K562 (cell line): ENCODE measurements around the gene BAIAP2L2. TPM values are rescaled to one million over a fixed set of nuclear protein-coding genes. Genes with fewer than 3 reads are reported as not detected.
A peak's percentile ranks its signal among the peaks of the same experiment; 100 is the strongest.

Experiments used
- FOXK1 ChIP-seq: sonication (generic); formaldehyde crosslinking; IDR thresholded peaks from 2 replicates; pipeline ENCODE4 v1.8.0; 2022; ENCODE audit warnings: missing genetic modification reagents, mild to moderate bottlenecking, borderline replicate concordance
- GABPB1 ChIP-seq: sonication (generic); formaldehyde crosslinking; IDR thresholded peaks from 2 replicates; pipeline ENCODE4 v1.8.0; 2022; ENCODE audit warnings: mild to moderate bottlenecking, missing genetic modification reagents
- GTF2A2 ChIP-seq: IDR thresholded peaks from 2 replicates; pipeline ENCODE4 v1.6.1; 2016; ENCODE audit warnings: mild to moderate bottlenecking, missing genetic modification characterization, missing compliant biosample characterization
- HNRNPK ChIP-seq: fragments of 200-400 bp; formaldehyde crosslinking; IDR thresholded peaks from one replicate; pipeline ENCODE4 v1.6.1; 2018; ENCODE audit warnings: mild to moderate bottlenecking, low read depth, low read length; ENCODE audit not compliant: poor library complexity, severe bottlenecking
- ILK ChIP-seq: fragments of 450-650 bp; IDR thresholded peaks from 2 replicates; pipeline ENCODE4 v1.6.1; 2016; ENCODE audit warnings: missing genetic modification characterization, low read depth, mild to moderate bottlenecking, missing compliant biosample characterization, moderate library complexity, borderline replicate concordance
- RBFOX2 ChIP-seq: fragments of 200-400 bp; formaldehyde crosslinking; IDR thresholded peaks from 2 replicates; pipeline ENCODE4 v1.6.1; 2017; ENCODE audit warnings: low read depth, mild to moderate bottlenecking, low read length, moderate library complexity
- SMAD1 ChIP-seq: fragments of 150-350 bp; IDR thresholded peaks from 2 replicates; pipeline ENCODE4 v1.6.1; 2014; ENCODE audit warnings: low read length, low read depth; ENCODE audit not compliant: partially characterized antibody
- TAF7 ChIP-seq: fragments of 450-650 bp; IDR thresholded peaks from 2 replicates; pipeline ENCODE4 v1.6.1; 2016; ENCODE audit warnings: missing genetic modification characterization, missing compliant biosample characterization
- YY1 ChIP-seq, 3 experiments: IDR thresholded peaks; 2 replicates each; pipeline ENCODE4 v1.6.1; 2011; ENCODE audit warnings: low read length in 2 of 3, mild to moderate bottlenecking in 2 of 3, moderate library complexity in 2 of 3, borderline replicate concordance in 1 of 3, control low read depth in 1 of 3, low read depth in 1 of 3; ENCODE audit not compliant: insufficient read depth in 3 of 3, insufficient replicate concordance in 2 of 3, control insufficient read depth in 1 of 3, insufficient read length in 1 of 3; ENCODE audit errors: extremely low read depth in 1 of 3
- ZNF324 ChIP-seq: fragments of 250-450 bp; sonication (Bioruptor Pico); IDR thresholded peaks from 2 replicates; pipeline ENCODE4 v1.4.0; 2020; ENCODE audit warnings: mild to moderate bottlenecking
- polyA plus RNA-seq, 8 experiments: library from polyadenylated mRNA; depleted of rRNA in 4 of 8; stranded (reverse) in 5 of 8; unstranded in 3 of 8; fragments of >200 nt; fragmentation: Nextera tagmentation in 2 of 8; fragmentation: Illumina TruSeq in 1 of 8; extraction: Ambion mirVana in 2 of 8; extraction: Trizol in 1 of 8; gene quantifications; 2 replicates each; pipeline versions ENCODE4 v1.2.1 to v1.2.3, GENCODE V29; 2011 to 2014; ENCODE audit warnings: inconsistent platforms in 1 of 8, missing spikeins in 1 of 8
- total RNA-seq, 7 experiments: library from RNA; depleted of rRNA in 6 of 7; stranded (reverse); fragments of >200 nt in 6 of 7; fragmentation: Illumina TruSeq in 2 of 7; extraction: Trizol in 2 of 7; gene quantifications; 2 replicates each; pipeline versions ENCODE4 v1.2.1 to v1.2.3, GENCODE V29; 2011 to 2021; ENCODE audit warnings: low replicate concordance in 1 of 7
- TF ChIP-seq, protein P1 (sequence below), 2 experiments: fragments of 250-450 bp in 1 of 2; fragments of 450-650 bp in 1 of 2; sonication (Bioruptor Pico) in 1 of 2; IDR thresholded peaks; 2 replicates each; pipeline versions ENCODE4 v1.6.1 to v1.8.0; 2016 to 2021; ENCODE audit warnings: mild to moderate bottlenecking in 2 of 2, moderate library complexity in 2 of 2, missing compliant biosample characterization in 1 of 2, missing genetic modification characterization in 1 of 2
- TF ChIP-seq, protein P2 (sequence below): fragments of 450-650 bp; formaldehyde crosslinking; IDR thresholded peaks from 2 replicates; pipeline ENCODE4 v1.4.0; 2020; ENCODE audit warnings: mild to moderate bottlenecking, moderate library complexity
- TF ChIP-seq, protein P3 (sequence below): fragments of 450-650 bp; IDR thresholded peaks from 2 replicates; pipeline ENCODE4 v1.6.1; 2014; ENCODE audit warnings: low read depth, mild to moderate bottlenecking, moderate library complexity, borderline replicate concordance

BAIAP2L2 gene
- total and polyA plus RNA-seq, 9 of the 15 experiments (the other 6 are each of a cell fraction or from before 2014, with no cell fraction given), result 0.04 to 0.22 (median 0.07) TPM; not detected in 4

DNA sequence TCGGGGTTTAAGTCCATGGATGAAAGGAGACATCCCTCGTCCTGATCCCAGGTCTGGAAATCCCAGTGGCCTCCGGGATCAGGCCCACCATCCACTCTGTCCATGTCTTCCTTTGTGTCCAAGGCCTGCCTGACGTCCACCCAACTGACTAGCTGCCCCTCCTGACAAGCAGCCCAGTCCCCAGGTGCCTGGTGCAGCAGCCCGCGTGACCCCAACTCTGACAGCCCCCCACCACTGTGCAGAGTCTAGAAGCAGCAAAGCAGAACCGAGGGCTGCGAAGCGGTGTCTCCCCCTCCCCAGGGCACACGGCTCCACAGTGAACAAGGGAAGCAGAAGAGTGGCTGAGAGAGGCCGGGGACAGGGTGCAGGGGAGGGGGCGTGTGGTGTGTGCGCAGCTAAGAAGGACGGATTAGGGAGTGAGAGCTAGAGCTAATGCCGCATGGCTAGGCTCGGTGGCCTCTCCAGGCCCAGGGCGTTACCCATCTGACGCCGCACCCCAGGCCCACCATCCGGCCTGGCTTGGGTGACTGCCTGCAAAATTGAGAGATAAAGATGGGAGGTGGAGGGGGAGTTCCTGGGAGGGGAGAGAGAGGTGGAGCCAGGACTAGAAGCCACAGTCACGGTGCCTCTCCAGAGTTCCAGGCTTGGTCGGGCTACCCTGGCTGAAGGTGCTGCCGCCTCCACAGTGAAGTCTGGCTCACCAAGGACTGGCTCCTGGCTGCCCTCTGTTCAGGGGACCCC is 16.6 kb upstream of the BAIAP2L2 start (continued):
- no peak for TF ChIP-seq HNRNPK
- TF ChIP-seq FOXK1 (CRISPR knock-in tag), result no peak
- TF ChIP-seq, protein P1, sequence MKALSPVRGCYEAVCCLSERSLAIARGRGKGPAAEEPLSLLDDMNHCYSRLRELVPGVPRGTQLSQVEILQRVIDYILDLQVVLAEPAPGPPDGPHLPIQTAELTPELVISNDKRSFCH (CRISPR knock-in tag; IDR thresholded peaks at IDR 0.05), result no peak
- TF ChIP-seq, protein P1 (tag; IDR thresholded peaks at IDR 0.05), result peak; percentile 29; the same call in 1 of the 2 replicates
- peak; percentile 79 for TF ChIP-seq RBFOX2
- TF ChIP-seq SMAD1, result no peak
- TF ChIP-seq YY1 (IDR thresholded peaks at IDR 0.05; ENCODE audit: borderline replicate concordance in 1 of 3, control insufficient read depth in 1 of 3, extremely low read depth in 1 of 3, insufficient read depth in 3 of 3, insufficient read length in 1 of 3, insufficient replicate concordance in 2 of 3, low read depth in 1 of 3, low read length in 2 of 3), result peak in 1 of 3 experiments; percentile 66
- no peak for TF ChIP-seq GTF2A2 (tag)
- TF ChIP-seq GABPB1 (CRISPR knock-in tag), result 0 out of 2 replicates have a peak, but pooled peaks have one; percentile 25
- TF ChIP-seq, protein P2, sequence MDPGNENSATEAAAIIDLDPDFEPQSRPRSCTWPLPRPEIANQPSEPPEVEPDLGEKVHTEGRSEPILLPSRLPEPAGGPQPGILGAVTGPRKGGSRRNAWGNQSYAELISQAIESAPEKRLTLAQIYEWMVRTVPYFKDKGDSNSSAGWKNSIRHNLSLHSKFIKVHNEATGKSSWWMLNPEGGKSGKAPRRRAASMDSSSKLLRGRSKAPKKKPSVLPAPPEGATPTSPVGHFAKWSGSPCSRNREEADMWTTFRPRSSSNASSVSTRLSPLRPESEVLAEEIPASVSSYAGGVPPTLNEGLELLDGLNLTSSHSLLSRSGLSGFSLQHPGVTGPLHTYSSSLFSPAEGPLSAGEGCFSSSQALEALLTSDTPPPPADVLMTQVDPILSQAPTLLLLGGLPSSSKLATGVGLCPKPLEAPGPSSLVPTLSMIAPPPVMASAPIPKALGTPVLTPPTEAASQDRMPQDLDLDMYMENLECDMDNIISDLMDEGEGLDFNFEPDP (CRISPR knock-in tag), result no peak
- 0 out of 2 replicates have a peak, but pooled peaks have one; percentile 10 for TF ChIP-seq TAF7 (tag)
- TF ChIP-seq, protein P3, sequence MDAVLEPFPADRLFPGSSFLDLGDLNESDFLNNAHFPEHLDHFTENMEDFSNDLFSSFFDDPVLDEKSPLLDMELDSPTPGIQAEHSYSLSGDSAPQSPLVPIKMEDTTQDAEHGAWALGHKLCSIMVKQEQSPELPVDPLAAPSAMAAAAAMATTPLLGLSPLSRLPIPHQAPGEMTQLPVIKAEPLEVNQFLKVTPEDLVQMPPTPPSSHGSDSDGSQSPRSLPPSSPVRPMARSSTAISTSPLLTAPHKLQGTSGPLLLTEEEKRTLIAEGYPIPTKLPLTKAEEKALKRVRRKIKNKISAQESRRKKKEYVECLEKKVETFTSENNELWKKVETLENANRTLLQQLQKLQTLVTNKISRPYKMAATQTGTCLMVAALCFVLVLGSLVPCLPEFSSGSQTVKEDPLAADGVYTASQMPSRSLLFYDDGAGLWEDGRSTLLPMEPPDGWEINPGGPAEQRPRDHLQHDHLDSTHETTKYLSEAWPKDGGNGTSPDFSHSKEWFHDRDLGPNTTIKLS, result no peak
- TF ChIP-seq ZNF324 (CRISPR knock-in tag), result no peak
- TF ChIP-seq ILK (tag), result no peak
